HepG2 (cell line): ENCODE data around the gene PCBP2. TPM values are rescaled to one million over a fixed set of nuclear protein-coding genes. Genes with fewer than 3 reads are reported as not detected.

Experiments
- AHDC1 ChIP-seq: sonication (generic); formaldehyde crosslinking; IDR thresholded peaks from 2 replicates; pipeline ENCODE4 v1.5.1; 2020; ENCODE audit warnings: mild to moderate bottlenecking, missing genetic modification reagents, borderline replicate concordance
- BRD4 ChIP-seq: sonication (generic); formaldehyde crosslinking; IDR thresholded peaks from 2 replicates; pipeline ENCODE4 v1.4.0; 2020; ENCODE audit warnings: missing genetic modification reagents
- CCAR2 ChIP-seq: fragments of 200-400 bp; formaldehyde crosslinking; optimal IDR thresholded peaks from 2 replicates; pipeline ENCODE3; 2018; ENCODE audit warnings: low read depth, mild to moderate bottlenecking, low read length, moderate library complexity
- DMAP1 ChIP-seq: IDR thresholded peaks from 2 replicates; pipeline ENCODE4 v1.6.1; 2016
- MAX ChIP-seq: IDR thresholded peaks from 2 replicates; pipeline ENCODE4 v1.6.1; 2012; ENCODE audit warnings: inconsistent platforms
- MIER2 ChIP-seq: IDR thresholded peaks from 2 replicates; pipeline ENCODE4 v1.6.1; 2016; ENCODE audit warnings: missing biosample characterization, missing genetic modification reagents
- NFRKB ChIP-seq: fragments of 450-650 bp; IDR thresholded peaks from 2 replicates; pipeline ENCODE4 v1.6.1; 2017
- NR1H2 ChIP-seq: sonication (generic); formaldehyde crosslinking; IDR thresholded peaks from 2 replicates; pipeline ENCODE4 v1.8.1; 2022; ENCODE audit warnings: low read depth, missing genetic modification reagents, borderline replicate concordance
- PHF8 ChIP-seq: sonication (generic); formaldehyde crosslinking; IDR thresholded peaks from 2 replicates; pipeline ENCODE4 v1.5.0; 2020; ENCODE audit warnings: missing genetic modification reagents
- SOX13 ChIP-seq, 3 experiments: fragments of 450-650 bp in 1 of 3; sonication (generic) in 1 of 3; formaldehyde crosslinking in 1 of 3; IDR thresholded peaks in 2 of 3; conservative IDR thresholded peaks in 1 of 3; 2 replicates each; pipeline versions ENCODE4 v1.5.0 to v1.6.1; 2016 to 2020; ENCODE audit warnings: antibody characterized with exemption in 1 of 3, mild to moderate bottlenecking in 1 of 3, missing compliant biosample characterization in 1 of 3, missing genetic modification reagents in 1 of 3, moderate library complexity in 1 of 3
- SP5 ChIP-seq: IDR thresholded peaks from 2 replicates; pipeline ENCODE4 v1.6.1; 2016; ENCODE audit warnings: low read depth, borderline replicate concordance
- TBX2 ChIP-seq: sonication (generic); formaldehyde crosslinking; IDR thresholded peaks from 2 replicates; pipeline ENCODE4 v1.5.0; 2020; ENCODE audit warnings: missing genetic modification reagents, mild to moderate bottlenecking, borderline replicate concordance
- YEATS2 ChIP-seq: sonication (generic); formaldehyde crosslinking; IDR thresholded peaks from 2 replicates; pipeline ENCODE4 v1.4.0; 2020; ENCODE audit warnings: missing genetic modification reagents, borderline replicate concordance
- ZNF12 ChIP-seq: sonication (generic); formaldehyde crosslinking; IDR thresholded peaks from 2 replicates; pipeline ENCODE4 v1.5.0; 2020; ENCODE audit warnings: missing genetic modification reagents
- ZNF329 ChIP-seq: sonication (generic); formaldehyde crosslinking; IDR thresholded peaks from 2 replicates; pipeline ENCODE4 v1.9.0; 2021; ENCODE audit warnings: low read depth, mild to moderate bottlenecking, missing genetic modification reagents
- ZNF589 ChIP-seq: sonication (generic); formaldehyde crosslinking; conservative IDR thresholded peaks from 2 replicates; pipeline ENCODE4 v1.8.0; 2022; ENCODE audit warnings: mild to moderate bottlenecking, moderate library complexity, missing genetic modification reagents
- ZNF615 ChIP-seq: sonication (generic); formaldehyde crosslinking; IDR thresholded peaks from 2 replicates; pipeline ENCODE4 v1.5.0; 2020; ENCODE audit warnings: mild to moderate bottlenecking, missing genetic modification reagents, borderline replicate concordance
- ZNF687 ChIP-seq: sonication (generic); formaldehyde crosslinking; IDR thresholded peaks from 2 replicates; pipeline ENCODE4 v1.5.1; 2020; ENCODE audit warnings: mild to moderate bottlenecking, missing genetic modification reagents, moderate library complexity
- polyA plus RNA-seq, 8 experiments: library from polyadenylated mRNA; depleted of rRNA in 3 of 8; stranded (reverse) in 7 of 8; unstranded in 1 of 8; fragments of >200 nt; fragmentation: Illumina TruSeq in 4 of 8; extraction: Trizol in 4 of 8; gene quantifications; 2 replicates each; pipeline versions ENCODE4 v1.2.1 to v1.2.3, GENCODE V29; 2011 to 2016; ENCODE audit warnings: low read depth in 4 of 8, missing spikeins in 1 of 8, mixed read lengths in 1 of 8; ENCODE audit not compliant: insufficient read depth in 1 of 8
- total RNA-seq, 5 experiments: library from RNA; depleted of rRNA; stranded (reverse); fragments of >200 nt; fragmentation: Illumina TruSeq; extraction: Trizol; gene quantifications; 2 replicates each; pipeline ENCODE4 v1.2.3, GENCODE V29; 2016; ENCODE audit warnings: low read depth in 1 of 5

The PCBP2 gene
- total and polyA plus RNA-seq, 2 of the 13 experiments (the other 11 are each of a cell fraction or from before 2014, with no cell fraction given), result 154 to 345 TPM

- TF ChIP-seq BRD4 (CRISPR knock-in tag) (peak; percentile 85), ZNF329 (peak; percentile 39; the same call in 1 of the 2 replicates), ZNF615 (CRISPR knock-in tag) (no peak), ZNF589 (peak; percentile 57), YEATS2 (CRISPR knock-in tag) (peak; percentile 75; the same call in 1 of the 2 replicates), CCAR2 (peak; percentile 31), ZNF12 (CRISPR knock-in tag) (peak; percentile 55; the same call in 1 of the 2 replicates), MAX (peak; percentile 71), SP5 (CRISPR knock-in tag) (peak; percentile 14; the same call in 1 of the 2 replicates), PHF8 (CRISPR knock-in tag) (peak; percentile 99), SOX13 (IDR thresholded peaks at IDR 0.05) (no peak), SOX13 (CRISPR knock-in tag; conservative IDR thresholded peaks at IDR 0.05 in 1 of 2, IDR thresholded peaks at IDR 0.05 in 1 of 2) (0 out of 4 replicates have a peak, but pooled peaks of 1 of the 2 experiments have one; percentile 20), MIER2 (no peak), DMAP1 (CRISPR knock-in tag) (peak; percentile 78; the same call in 1 of the 2 replicates), AHDC1 (CRISPR knock-in tag) (0 out of 2 replicates have a peak, but pooled peaks have one; percentile 29), NFRKB (no peak), NR1H2 (peak; percentile 73), ZNF687 (peak; percentile 86), TBX2 (CRISPR knock-in tag) (no peak)
These were observed 516 bp downstream of the PCBP2 start (continued) for GRCh38 chr12:53452159-53453077.
